ENCODE measurements around the gene UBE2H.

DNA sequence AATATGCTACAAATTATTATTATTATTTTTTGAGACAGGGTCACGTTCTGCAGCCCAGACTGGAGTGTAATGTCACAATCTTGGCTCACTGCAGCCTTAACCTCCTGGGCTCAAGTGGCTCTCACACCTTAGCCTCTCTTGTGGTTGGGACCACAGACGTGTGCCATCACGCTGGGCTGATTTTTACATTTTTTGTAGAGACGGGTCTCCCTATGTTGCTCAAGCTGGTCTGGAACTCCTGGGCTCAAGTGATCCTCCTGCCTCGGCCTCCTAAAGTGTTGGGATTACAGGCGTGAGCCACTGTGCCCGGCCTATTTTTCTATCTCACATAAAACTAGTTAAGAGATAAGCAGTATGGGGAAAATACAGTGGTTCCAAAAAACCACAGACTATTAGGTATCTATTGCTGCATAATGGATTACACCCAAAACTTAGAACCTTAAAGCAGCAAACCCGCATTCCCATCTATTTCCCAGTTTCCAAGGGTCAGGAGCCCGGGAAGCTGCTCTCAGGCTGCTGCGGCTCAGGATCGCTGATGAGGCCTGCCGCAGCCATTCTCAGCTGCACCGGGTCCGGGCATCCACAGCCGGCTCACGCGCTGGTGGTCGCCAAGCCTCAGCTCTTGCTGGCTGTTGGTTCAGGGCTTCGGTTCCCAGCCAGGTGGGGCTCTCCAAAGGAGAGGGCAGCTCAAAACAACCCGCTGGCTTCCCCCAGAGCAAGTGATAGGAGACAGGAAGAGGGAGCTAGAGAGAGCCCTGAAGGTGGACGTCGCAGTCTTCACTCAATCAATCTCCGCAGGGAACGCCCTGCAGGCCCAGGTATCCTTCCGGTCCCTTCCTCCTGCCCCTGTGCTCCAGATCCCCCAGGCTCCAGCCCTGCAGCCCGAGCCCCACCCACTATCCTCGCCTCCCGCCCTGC is 128.2 kb downstream of the UBE2H start:
- TF ChIP-seq, protein P1, sequence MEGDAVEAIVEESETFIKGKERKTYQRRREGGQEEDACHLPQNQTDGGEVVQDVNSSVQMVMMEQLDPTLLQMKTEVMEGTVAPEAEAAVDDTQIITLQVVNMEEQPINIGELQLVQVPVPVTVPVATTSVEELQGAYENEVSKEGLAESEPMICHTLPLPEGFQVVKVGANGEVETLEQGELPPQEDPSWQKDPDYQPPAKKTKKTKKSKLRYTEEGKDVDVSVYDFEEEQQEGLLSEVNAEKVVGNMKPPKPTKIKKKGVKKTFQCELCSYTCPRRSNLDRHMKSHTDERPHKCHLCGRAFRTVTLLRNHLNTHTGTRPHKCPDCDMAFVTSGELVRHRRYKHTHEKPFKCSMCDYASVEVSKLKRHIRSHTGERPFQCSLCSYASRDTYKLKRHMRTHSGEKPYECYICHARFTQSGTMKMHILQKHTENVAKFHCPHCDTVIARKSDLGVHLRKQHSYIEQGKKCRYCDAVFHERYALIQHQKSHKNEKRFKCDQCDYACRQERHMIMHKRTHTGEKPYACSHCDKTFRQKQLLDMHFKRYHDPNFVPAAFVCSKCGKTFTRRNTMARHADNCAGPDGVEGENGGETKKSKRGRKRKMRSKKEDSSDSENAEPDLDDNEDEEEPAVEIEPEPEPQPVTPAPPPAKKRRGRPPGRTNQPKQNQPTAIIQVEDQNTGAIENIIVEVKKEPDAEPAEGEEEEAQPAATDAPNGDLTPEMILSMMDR (IDR thresholded peaks at IDR 0.05) = no peak
- no peak for TF ChIP-seq POLR2A (IDR thresholded peaks at IDR 0.05)
